ENCODE measurements around the gene DPY30.
A peak's percentile ranks its signal among the peaks of the same experiment; 100 is the strongest.
"Not testable (repeated sequence)": the region's sequence is repeated elsewhere in the genome, so short reads cannot be mapped to it uniquely, and the experiment has no call there.

DPY30 gene

GRCh38 chr2:32063310-32064020, 23.9 kb upstream of the DPY30 start, which contains the start of gene SPAST:
SPAST (plus strand) TSS chr2:32063556; CDS start chr2:32063832, 276 bp downstream.
- no peaks in the 10 kb centered on the region for H3K36me3 ChIP-seq
- no peaks in the 10 kb centered on the region for H3K27me3 ChIP-seq
- H3K9me3 ChIP-seq = no peaks in the 10 kb centered on the region
- H3K4me3 ChIP-seq (ENCODE audit: low read depth, low read length) = peak within 1 kb of the TSS; percentile 86
- H3K4me1 ChIP-seq = no peaks in the 10 kb centered on the region
- TF ChIP-seq, protein P1, sequence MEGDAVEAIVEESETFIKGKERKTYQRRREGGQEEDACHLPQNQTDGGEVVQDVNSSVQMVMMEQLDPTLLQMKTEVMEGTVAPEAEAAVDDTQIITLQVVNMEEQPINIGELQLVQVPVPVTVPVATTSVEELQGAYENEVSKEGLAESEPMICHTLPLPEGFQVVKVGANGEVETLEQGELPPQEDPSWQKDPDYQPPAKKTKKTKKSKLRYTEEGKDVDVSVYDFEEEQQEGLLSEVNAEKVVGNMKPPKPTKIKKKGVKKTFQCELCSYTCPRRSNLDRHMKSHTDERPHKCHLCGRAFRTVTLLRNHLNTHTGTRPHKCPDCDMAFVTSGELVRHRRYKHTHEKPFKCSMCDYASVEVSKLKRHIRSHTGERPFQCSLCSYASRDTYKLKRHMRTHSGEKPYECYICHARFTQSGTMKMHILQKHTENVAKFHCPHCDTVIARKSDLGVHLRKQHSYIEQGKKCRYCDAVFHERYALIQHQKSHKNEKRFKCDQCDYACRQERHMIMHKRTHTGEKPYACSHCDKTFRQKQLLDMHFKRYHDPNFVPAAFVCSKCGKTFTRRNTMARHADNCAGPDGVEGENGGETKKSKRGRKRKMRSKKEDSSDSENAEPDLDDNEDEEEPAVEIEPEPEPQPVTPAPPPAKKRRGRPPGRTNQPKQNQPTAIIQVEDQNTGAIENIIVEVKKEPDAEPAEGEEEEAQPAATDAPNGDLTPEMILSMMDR (IDR thresholded peaks at IDR 0.05; ENCODE audit: low read depth, low read length) = peak; percentile 38; the same call in 1 of the 2 replicates
- peak; percentile 99 for DNase-seq

GRCh38 chr2:32061973-32062861, 22.6 kb upstream of the DPY30 start:
- Histone ChIP-seq H3K4me3 (ENCODE audit: low read depth, low read length) (peak overlapping the region; percentile 86), H3K27me3 (no peaks in the 10 kb centered on the region), H3K4me1 (no peaks in the 10 kb centered on the region), H3K36me3 (no peaks in the 10 kb centered on the region), H3K9me3 (no peaks in the 10 kb centered on the region)
- peak; percentile 69 for DNase-seq
- TF ChIP-seq, protein P1 (IDR thresholded peaks at IDR 0.05; ENCODE audit: low read depth, low read length) = no peak

DNA sequence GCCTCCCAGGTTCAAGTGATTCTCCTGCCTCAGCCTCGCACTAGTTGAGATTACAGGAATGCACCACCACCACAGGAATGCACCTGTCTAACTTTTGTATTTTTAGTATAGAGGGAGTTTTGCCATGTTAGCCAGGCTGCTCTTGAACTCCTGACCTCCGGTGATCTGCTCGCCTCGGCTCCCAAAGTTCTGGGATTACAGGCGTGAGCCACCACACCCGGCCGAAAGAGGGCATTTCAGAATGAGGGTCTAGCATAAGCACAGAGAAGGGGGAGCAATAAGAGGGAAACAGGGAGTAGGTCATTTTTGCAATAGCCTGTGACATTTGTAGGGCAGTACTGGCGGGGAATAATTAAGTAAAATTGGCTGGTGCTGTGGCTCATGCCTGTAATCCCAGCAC, 21.8 kb upstream of the DPY30 start:
- no peaks in the 10 kb centered on the region for H3K36me3 ChIP-seq
- no peak overlapping the region for H3K4me3 ChIP-seq (ENCODE audit: low read depth, low read length)
- DNase-seq = no peak
- H3K27me3 ChIP-seq = no peaks in the 10 kb centered on the region
- TF ChIP-seq, protein P1 (IDR thresholded peaks at IDR 0.05; ENCODE audit: low read depth, low read length) = no peak
- no peaks in the 10 kb centered on the region for H3K9me3 ChIP-seq
- H3K4me1 ChIP-seq = no peaks in the 10 kb centered on the region

DNA sequence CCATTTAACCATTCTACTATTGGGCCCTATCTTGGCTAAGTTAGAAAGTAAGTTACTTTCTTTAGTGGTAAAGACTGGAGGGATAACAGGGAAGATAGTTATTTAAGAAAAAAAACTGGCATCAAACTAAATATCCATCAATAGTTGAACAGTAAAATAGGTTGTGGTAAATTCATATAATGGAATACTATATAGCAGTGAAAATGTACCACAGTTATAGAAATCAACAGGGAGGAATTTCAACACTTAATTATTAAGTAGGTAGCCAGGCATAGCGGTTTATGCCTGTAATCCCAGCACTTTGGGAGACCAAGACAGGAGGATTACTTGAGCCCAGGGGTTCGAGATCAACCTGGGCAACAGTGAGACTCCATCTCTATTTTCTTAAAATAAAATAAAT, 20.7 kb upstream of the DPY30 start:
- Histone ChIP-seq H3K4me1 (no peaks in the 10 kb centered on the region), H3K9me3 (no peaks in the 10 kb centered on the region), H3K27me3 (no peaks in the 10 kb centered on the region), H3K36me3 (no peaks in the 10 kb centered on the region), H3K4me3 (ENCODE audit: low read depth, low read length) (no peak overlapping the region)
- DNase-seq = no peak
- TF ChIP-seq, protein P1 (IDR thresholded peaks at IDR 0.05; ENCODE audit: low read depth, low read length) = no peak

DNA sequence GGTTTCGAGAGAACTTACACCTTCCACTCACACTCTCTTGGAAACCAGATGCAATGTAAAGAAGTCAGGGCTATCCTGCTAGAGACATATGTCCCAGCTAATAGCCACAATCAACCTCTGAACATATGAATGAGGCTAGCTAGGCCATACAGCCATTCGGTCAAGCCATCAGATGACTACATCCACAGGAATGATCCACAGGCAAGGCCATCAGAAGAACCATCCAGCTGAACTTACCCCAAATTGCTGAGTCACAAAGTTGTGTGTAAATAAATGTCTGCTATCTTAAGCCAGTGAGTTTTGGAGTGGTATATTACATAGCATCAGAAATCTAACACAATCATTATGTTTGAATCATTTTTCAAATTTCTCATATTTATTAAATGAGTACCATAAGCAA, 18.5 kb upstream of the DPY30 start:
- H3K4me3 ChIP-seq (ENCODE audit: low read depth, low read length) = no peak overlapping the region
- no peaks in the 10 kb centered on the region for H3K36me3 ChIP-seq
- no peaks in the 10 kb centered on the region for H3K4me1 ChIP-seq
- no peak for DNase-seq
- no peaks in the 10 kb centered on the region for H3K9me3 ChIP-seq
- H3K27me3 ChIP-seq = no peaks in the 10 kb centered on the region
- TF ChIP-seq, protein P1 (IDR thresholded peaks at IDR 0.05; ENCODE audit: low read depth, low read length) = no peak

DNA sequence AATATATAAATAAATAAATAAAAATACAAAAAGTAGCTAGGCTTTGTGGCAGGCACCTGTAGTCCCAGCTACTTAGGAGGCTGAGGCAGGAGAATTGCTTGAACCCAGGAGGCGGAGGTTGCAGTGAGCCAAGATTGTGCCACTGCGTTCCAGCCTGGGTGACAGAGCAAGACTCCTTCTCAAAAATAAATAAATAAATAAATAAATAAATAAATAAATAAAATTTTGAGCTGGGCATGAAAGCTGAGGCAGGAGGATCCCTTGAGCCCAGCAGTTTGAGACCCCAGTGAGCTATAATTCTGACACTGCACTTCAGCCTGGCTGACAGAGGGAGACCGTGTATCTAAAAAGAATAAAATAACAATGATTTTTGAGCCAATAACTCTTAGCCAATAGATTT, 15.0 kb upstream of the DPY30 start:
- H3K9me3 ChIP-seq; H3K27me3 ChIP-seq; DNase-seq; H3K36me3 ChIP-seq; H3K4me1 ChIP-seq; H3K4me3 ChIP-seq (ENCODE audit: low read depth, low read length): not testable (repeated sequence)

Data from BE2C (cell line).